IMR-90 (cell line): ENCODE results near the gene LCN12.
A peak's percentile ranks its signal among the peaks of the same experiment; 100 is the strongest.

Source experiments
- CTCF ChIP-seq: conservative IDR thresholded peaks from 2 replicates; pipeline ENCODE4 v1.5.1; 2012; ENCODE audit warnings: mild to moderate bottlenecking, low read depth, low read length, improper control_type of control experiment
- POLR2A ChIP-seq: IDR thresholded peaks from 2 replicates; pipeline ENCODE4 v1.6.1; 2012; ENCODE audit warnings: mild to moderate bottlenecking, low read depth, low read length

GRCh38 chr9:136947955-136948510 lies 4.0 kb upstream of the LCN12 start:
- peak; percentile 48 for TF ChIP-seq CTCF
- TF ChIP-seq POLR2A, result no peak
